Lung (tissue), 12 donors: ENCODE measurements around the gene BCL2L2. TPM values are rescaled to one million over a fixed set of nuclear protein-coding genes. Genes with fewer than 3 reads are reported as not detected.

ENCODE experiments used
- ATAC-seq: fragments of 200-7000 bp; cut with Tn5 transposase; one replicate; pipeline ENCODE4 v1.9.1; 2020; ENCODE audit warnings: moderate number of reproducible peaks; ENCODE audit not compliant: insufficient read depth, low FRiP score
- DNase-seq, 3 donors: peaks; one replicate each; pipeline ENCODE4 v3.0.0-alpha.2; 2013 to 2017
- H3K27ac ChIP-seq, 2 donors: one replicate each; pipeline ENCODE4 v1.5.1; 2013; ENCODE audit warnings: mild to moderate bottlenecking in 2 of 2, moderate library complexity in 2 of 2, control low read depth in 1 of 2, inconsistent platforms in 1 of 2, low read depth in 1 of 2, low read length in 1 of 2
- H3K27me3 ChIP-seq, 3 donors: one replicate each; pipeline ENCODE4 v1.5.1; 2013; ENCODE audit warnings: low read length in 2 of 3; ENCODE audit not compliant: control insufficient read depth in 3 of 3, insufficient read depth in 3 of 3
- H3K36me3 ChIP-seq, 4 donors: one replicate each; pipeline ENCODE4 v1.5.1; 2013; ENCODE audit warnings: low read length in 4 of 4, mild to moderate bottlenecking in 1 of 4, moderate library complexity in 1 of 4; ENCODE audit not compliant: control insufficient read depth in 4 of 4, insufficient read depth in 4 of 4
- H3K4me1 ChIP-seq, 5 donors: one replicate each; pipeline ENCODE4 v1.5.1; 2013; ENCODE audit warnings: low read length in 5 of 5, mild to moderate bottlenecking in 2 of 5, moderate library complexity in 1 of 5; ENCODE audit not compliant: control insufficient read depth in 5 of 5, insufficient read depth in 5 of 5
- H3K4me3 ChIP-seq: one replicate; pipeline ENCODE4 v1.5.1; 2013; ENCODE audit warnings: mild to moderate bottlenecking, control low read depth, moderate library complexity
- H3K9ac ChIP-seq, 2 donors: one replicate each; pipeline ENCODE4 v1.5.1; 2013; ENCODE audit warnings: low read length in 2 of 2, control low read depth in 1 of 2; ENCODE audit not compliant: insufficient read depth in 1 of 2
- H3K9me3 ChIP-seq, 4 donors: one replicate each; pipeline ENCODE4 v1.5.1; 2013; ENCODE audit warnings: low read length in 3 of 4, mild to moderate bottlenecking in 1 of 4, moderate library complexity in 1 of 4; ENCODE audit not compliant: control insufficient read depth in 4 of 4, insufficient read depth in 3 of 4
- CTCF ChIP-seq: IDR thresholded peaks from 2 replicates; pipeline ENCODE4 v1.5.1; 2012; ENCODE audit warnings: mild to moderate bottlenecking; ENCODE audit errors: control extremely low read depth, extremely low read depth
- WGBS, 2 donors: extraction: QIAGEN DNeasy Blood & Tissue Kit; methylation state at CpG; one replicate each; pipeline ENCODE4 v1.1.7; 2013; 5-methylcytosine and 5-hydroxymethylcytosine counted together
- polyA plus RNA-seq, 2 donors: library from polyadenylated mRNA; stranded (reverse); fragments of 200-250 nt; gene quantifications; one replicate each; pipeline ENCODE4 v1.2.1, GENCODE V29; 2013
- total RNA-seq, 2 donors: library from RNA; depleted of rRNA in 1 of 2; stranded (reverse); fragments of >200 nt in 1 of 2; gene quantifications; one replicate each; pipeline ENCODE4 v1.2.1, GENCODE V29; 2014 to 2021
- donor health status: control.
- donor health status: control.
- donor health status: Bipolar disorder and iron deficiency.
- donor health status: healthy.
- donor health status: DM: yes; HTN: yes; CAD: no.

The BCL2L2 gene
- total and polyA plus RNA-seq, 4 donors = 20.8 to 52.8 (median 39.8) TPM

- peaks cover 0 to 4% (median 0%) of the 10 kb centered on the region in 4 donors for H3K36me3 ChIP-seq
- 0 to 1% methylated on average over 51 to 53 of the region's 53 CpGs for WGBS, 2 donors
- ATAC-seq = peak; percentile 99
- H3K4me3 ChIP-seq = peak within 1 kb of the TSS; percentile 77
- no peaks in the 10 kb centered on the region for H3K9me3 ChIP-seq
- no peak for TF ChIP-seq CTCF
- H3K4me1 ChIP-seq = peaks cover 3 to 14% (median 8%) of the 10 kb centered on the region in 5 donors
- peak; percentile 99 for DNase-seq
- H3K27ac ChIP-seq = peak within 1 kb of the TSS; percentile 94 to 97
- H3K27me3 ChIP-seq = no peaks in the 10 kb centered on the region
- peak within 1 kb of the TSS; percentile 74 to 87 for H3K9ac ChIP-seq
Observed at GRCh38 chr14:23286020-23286901, 20.4 kb upstream of the BCL2L2 start, which contains the start of gene HOMEZ. TSS of gene HOMEZ (minus strand) at chr14:23286132. CDS start at chr14:23285952, 180 bp downstream.

- DNase-seq (peak in 1 of 3 donors; percentile 40), ATAC-seq (no peak)
- peak overlapping the region in 1 of 2 donors; percentile 80 for H3K9ac ChIP-seq
- peaks cover 0 to 1% (median 0%) of the 10 kb centered on the region in 4 donors for H3K36me3 ChIP-seq
- H3K27ac ChIP-seq = peak overlapping the region; percentile 82 to 92
- no peaks in the 10 kb centered on the region for H3K9me3 ChIP-seq
- H3K27me3 ChIP-seq = peaks cover 0 to 4% (median 0%) of the 10 kb centered on the region in 3 donors
- H3K4me1 ChIP-seq = peaks cover 3 to 14% (median 8%) of the 10 kb centered on the region in 5 donors
- H3K4me3 ChIP-seq = no peak overlapping the region
- 51 to 53% methylated on average over 6 of the region's 6 CpGs for WGBS, 2 donors
- no peak for TF ChIP-seq CTCF
Observed at GRCh38 chr14:23286902-23287479, 19.6 kb upstream of the BCL2L2 start.

GRCh38 chr14:23294734-23295561 is 11.7 kb upstream of the BCL2L2 start:
- H3K27ac ChIP-seq = no peak overlapping the region
- peaks cover 0 to 7% (median 4%) of the 10 kb centered on the region in 4 donors for H3K36me3 ChIP-seq
- peak; percentile 59 for TF ChIP-seq CTCF
- H3K4me3 ChIP-seq = no peak overlapping the region
- no peaks in the 10 kb centered on the region for H3K9me3 ChIP-seq
- 28 to 29% methylated on average over 24 of the region's 24 CpGs for WGBS, 2 donors
- peaks cover 1 to 7% (median 3%) of the 10 kb centered on the region in 5 donors for H3K4me1 ChIP-seq
- DNase-seq = peak; percentile 52 to 69 (median 69)
- ATAC-seq = peak; percentile 60
- H3K27me3 ChIP-seq = peaks cover 0 to 10% (median 0%) of the 10 kb centered on the region in 3 donors
- H3K9ac ChIP-seq = peak overlapping the region in 1 of 2 donors; percentile 23
